ENCODE results near the gene CDH4.

DNA sequence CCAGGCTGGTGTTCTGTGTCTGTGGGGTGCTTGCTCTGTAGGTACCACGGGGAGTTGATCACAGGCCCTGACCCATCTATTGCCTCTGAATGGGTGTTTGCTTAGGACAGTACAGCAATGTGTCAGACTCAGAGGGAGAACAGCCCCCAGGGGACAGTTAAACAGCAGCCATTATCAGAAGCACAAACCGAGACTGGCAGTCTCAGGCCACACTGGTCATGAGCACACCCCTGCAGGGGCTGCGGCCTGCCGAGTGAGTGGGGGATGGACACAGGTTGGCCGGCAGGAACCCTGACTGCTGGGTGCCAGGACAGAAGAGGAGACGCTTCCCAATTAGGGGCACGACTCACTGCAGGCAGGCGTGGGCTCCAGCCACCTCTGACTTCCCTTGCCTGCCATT, 395.6 kb downstream of the CDH4 start:
- no peak for TF ChIP-seq CTCF (IDR thresholded peaks at IDR 0.05)
- no peak for TF ChIP-seq POLR2A (IDR thresholded peaks at IDR 0.05)
- TF ChIP-seq POLR2AphosphoS5 (IDR thresholded peaks at IDR 0.05) = no peak

All from sigmoid colon (tissue), 4 donors.